NCI-H2171 (cell line): ENCODE results near the gene MTFMT.
A peak's percentile ranks its signal among the peaks of the same experiment; 100 is the strongest.
"Not testable (repeated sequence)": the region's sequence is repeated elsewhere in the genome, so short reads cannot be mapped to it uniquely, and the experiment has no call there.

Source experiments
- DNase-seq: peaks from one replicate; lab custom pipeline; 2025; lab: John Stamatoyannopoulos, UW

The MTFMT gene

GRCh38 chr15:65028921-65029735 is at the start of gene MTFMT:
MTFMT (minus strand) TSS chr15:65029639; CDS start chr15:65029613, 26 bp downstream.
- DNase-seq: peak; percentile 82

GRCh38 chr15:65077981-65078352 is 48.5 kb upstream of the MTFMT start:
- no peak for DNase-seq

GRCh38 chr15:65077291-65077980 is 48.0 kb upstream of the MTFMT start:
- no peak for DNase-seq

GRCh38 chr15:65076486-65077290 is 47.2 kb upstream of the MTFMT start, which contains the start of gene KBTBD13:
KBTBD13 (plus strand) TSS chr15:65076746; CDS start chr15:65076816, 70 bp downstream.
- DNase-seq: no peak

GRCh38 chr15:65075607-65076395 is 46.4 kb upstream of the MTFMT start:
- not testable (repeated sequence) for DNase-seq

GRCh38 chr15:65074946-65075345 is 45.5 kb upstream of the MTFMT start:
- DNase-seq: not testable (repeated sequence)

GRCh38 chr15:65072617-65073016 is 43.2 kb upstream of the MTFMT start:
- DNase-seq: no peak

- no peak for DNase-seq
These were observed 42.6 kb upstream of the MTFMT start for GRCh38 chr15:65072027-65072426.

GRCh38 chr15:65071381-65071811 is 42.0 kb upstream of the MTFMT start:
- no peak for DNase-seq

- DNase-seq: no peak
These were observed 40.5 kb upstream of the MTFMT start for GRCh38 chr15:65069779-65070546.

- no peak for DNase-seq
These were observed 39.7 kb upstream of the MTFMT start for GRCh38 chr15:65069179-65069578.

GRCh38 chr15:65068403-65068788 is 39.0 kb upstream of the MTFMT start:
- no peak for DNase-seq

GRCh38 chr15:65067645-65068402 is 38.4 kb upstream of the MTFMT start, which contains the start of gene RASL12:
RASL12 (minus strand) TSS chr15:65067991; CDS start chr15:65067835, 156 bp downstream.
- no peak for DNase-seq

GRCh38 chr15:65067317-65067644 is 37.8 kb upstream of the MTFMT start:
- no peak for DNase-seq

GRCh38 chr15:65066635-65067316 is 37.3 kb upstream of the MTFMT start:
- DNase-seq: no peak

- no peak for DNase-seq
These were observed 36.7 kb upstream of the MTFMT start for GRCh38 chr15:65066001-65066634.

- DNase-seq: no peak
These were observed 33.3 kb upstream of the MTFMT start for GRCh38 chr15:65062726-65063125.

GRCh38 chr15:65062061-65062460 is 32.6 kb upstream of the MTFMT start:
- no peak for DNase-seq
